Suppressor macrophage treated with lipopolysaccharide for 4 hours (primary cell): ENCODE data around the gene USP15.
"Not testable (repeated sequence)": the region's sequence is repeated elsewhere in the genome, so short reads cannot be mapped to it uniquely, and the experiment has no call there.

Source experiments
- DNase-seq: peaks from one replicate; pipeline ENCODE4 v3.0.0-alpha.2; 2020

Gene USP15

GRCh38 chr12:62463252-62463651 lies 203.0 kb downstream of the USP15 start:
- DNase-seq: not testable (repeated sequence)
